GM12891 (cell line): ENCODE results near the gene ATXN10.
"Not testable (repeated sequence)": the region's sequence is repeated elsewhere in the genome, so short reads cannot be mapped to it uniquely, and the experiment has no call there.

ENCODE experiments used
- DNase-seq: peaks from one replicate; pipeline ENCODE4 v3.0.0; 2011; ENCODE audit warnings: low spot score; ENCODE audit not compliant: insufficient read length
- FAIRE-seq: peaks from 2 replicates; lab custom pipeline; 2011; peaks lifted over from hg19 to GRCh38; lab: Jason Lieb, UNC
- PAX5 ChIP-seq: IDR thresholded peaks from 2 replicates; pipeline ENCODE4 v1.6.1; 2011; ENCODE audit warnings: low read length, moderate library complexity, mild to moderate bottlenecking; ENCODE audit not compliant: insufficient read depth, severe bottlenecking
- POLR2A ChIP-seq: IDR thresholded peaks from 2 replicates; pipeline ENCODE4 v1.6.1; 2011; ENCODE audit warnings: low read depth, low read length, control low read depth
- POLR2AphosphoS5 ChIP-seq: IDR thresholded peaks from 2 replicates; pipeline ENCODE4 v1.6.1; 2011; ENCODE audit warnings: low read depth, low read length, control low read depth
- POU2F2 ChIP-seq: IDR thresholded peaks from 2 replicates; pipeline ENCODE4 v1.6.1; 2011; ENCODE audit warnings: low read depth, mild to moderate bottlenecking, control low read depth, low read length, moderate library complexity
- SPI1 ChIP-seq: IDR thresholded peaks from 2 replicates; pipeline ENCODE4 v1.6.1; 2011; ENCODE audit warnings: low read depth, low read length, control low read depth
- TAF1 ChIP-seq: IDR thresholded peaks from 2 replicates; pipeline ENCODE4 v1.6.1; 2011; ENCODE audit warnings: low read depth, low read length, control low read depth

Gene ATXN10

GRCh38 chr22:45651931-45652528 lies 19.6 kb upstream of the ATXN10 start:
- FAIRE-seq (no peak), DNase-seq (no peak)
- no peak for TF ChIP-seq POLR2AphosphoS5
- no peak for TF ChIP-seq TAF1
- no peak for TF ChIP-seq SPI1
- TF ChIP-seq POU2F2: no peak
- TF ChIP-seq POLR2A: no peak
- TF ChIP-seq PAX5: no peak

GRCh38 chr22:45656577-45656976 lies 15.1 kb upstream of the ATXN10 start:
- TF ChIP-seq PAX5 (no peak), POLR2A (no peak), TAF1 (no peak), POLR2AphosphoS5 (no peak), POU2F2 (no peak), SPI1 (no peak)
- no peak for DNase-seq
- FAIRE-seq: no peak

GRCh38 chr22:45657701-45658100 lies 13.9 kb upstream of the ATXN10 start:
- FAIRE-seq: no peak
- no peak for DNase-seq
- TF ChIP-seq PAX5 (no peak), SPI1 (no peak), POU2F2 (no peak)

- FAIRE-seq (no peak), DNase-seq (no peak)
- TF ChIP-seq POU2F2 (no peak), POLR2A (no peak), POLR2AphosphoS5 (no peak), SPI1 (no peak), PAX5 (no peak), TAF1 (no peak)
Observed at GRCh38 chr22:45664136-45664646, 7.4 kb upstream of the ATXN10 start.

GRCh38 chr22:45667486-45667885 lies 4.1 kb upstream of the ATXN10 start:
- TF ChIP-seq POU2F2: no peak
- TF ChIP-seq POLR2AphosphoS5: no peak
- no peak for TF ChIP-seq SPI1
- no peak for TF ChIP-seq PAX5
- TF ChIP-seq TAF1: no peak
- TF ChIP-seq POLR2A: no peak
- FAIRE-seq (peak; percentile 50), DNase-seq (no peak)

- not testable (repeated sequence) for DNase-seq, FAIRE-seq
Observed at GRCh38 chr22:45670363-45670762, 1.3 kb upstream of the ATXN10 start.

GRCh38 chr22:45670981-45671782 lies 452 bp upstream of the ATXN10 start:
- DNase-seq (no peak), FAIRE-seq (peak; percentile 88)
- TF ChIP-seq PAX5: no peak
- no peak for TF ChIP-seq SPI1
- no peak for TF ChIP-seq POU2F2
- no peak for TF ChIP-seq TAF1
- TF ChIP-seq POLR2A: no peak
- no peak for TF ChIP-seq POLR2AphosphoS5

GRCh38 chr22:45672564-45673481 lies 1.2 kb downstream of the ATXN10 start:
- no peak for DNase-seq
- peak; percentile 66 for FAIRE-seq
- TF ChIP-seq SPI1: peak; percentile 69
- no peak for TF ChIP-seq POLR2AphosphoS5

GRCh38 chr22:45673482-45674175 lies 2.0 kb downstream of the ATXN10 start:
- DNase-seq: no peak
- TF ChIP-seq SPI1 (peak; percentile 35; the same call in 1 of the 2 replicates), POU2F2 (no peak)
- peak; percentile 69 for FAIRE-seq

- DNase-seq: no peak
- TF ChIP-seq SPI1 (no peak), TAF1 (no peak), PAX5 (no peak), POU2F2 (no peak), POLR2A (no peak)
- FAIRE-seq: no peak
Observed at GRCh38 chr22:45676024-45676423, 4.4 kb downstream of the ATXN10 start.
